GM21576 (cell line): ENCODE results near the gene COL23A1.

Source experiments
- ATAC-seq: cut with Tn5 transposase; IDR thresholded peaks from one replicate; pipeline ENCODE4 v1.9.1; 2021; ENCODE audit warnings: mild to moderate bottlenecking, moderate library complexity; ENCODE audit not compliant: unreplicated experiment

COL23A1 gene

GRCh38 chr5:178386336-178386931 is 203.8 kb downstream of the COL23A1 start:
- no peak for ATAC-seq

GRCh38 chr5:178385496-178385890 is 204.7 kb downstream of the COL23A1 start:
- no peak for ATAC-seq

- ATAC-seq = no peak
Measured at GRCh38 chr5:178384816-178385495, 205.2 kb downstream of the COL23A1 start.

- no peak for ATAC-seq
Measured at GRCh38 chr5:178383919-178384815, 206.0 kb downstream of the COL23A1 start.

GRCh38 chr5:178383301-178383918 is 206.8 kb downstream of the COL23A1 start:
- ATAC-seq = no peak

GRCh38 chr5:178382754-178383164 is 207.4 kb downstream of the COL23A1 start:
- ATAC-seq = no peak

- no peak for ATAC-seq
Measured at GRCh38 chr5:178381921-178382695, 208.1 kb downstream of the COL23A1 start.

GRCh38 chr5:178381206-178381605 is 209.0 kb downstream of the COL23A1 start:
- ATAC-seq = no peak

- no peak for ATAC-seq
Measured at GRCh38 chr5:178380541-178381074, 209.6 kb downstream of the COL23A1 start.

GRCh38 chr5:178380086-178380485 is 210.1 kb downstream of the COL23A1 start:
- no peak for ATAC-seq

- no peak for ATAC-seq
Measured at GRCh38 chr5:178378527-178379484, 211.4 kb downstream of the COL23A1 start.

GRCh38 chr5:178377583-178378270 is 212.5 kb downstream of the COL23A1 start:
- ATAC-seq = no peak

GRCh38 chr5:178376921-178377582 is 213.1 kb downstream of the COL23A1 start:
- no peak for ATAC-seq

GRCh38 chr5:178375348-178375747 is 214.8 kb downstream of the COL23A1 start:
- no peak for ATAC-seq

GRCh38 chr5:178373711-178374110 is 216.5 kb downstream of the COL23A1 start:
- ATAC-seq = no peak

- no peak for ATAC-seq
Measured at GRCh38 chr5:178372142-178372571, 218.0 kb downstream of the COL23A1 start.

- no peak for ATAC-seq
Measured at GRCh38 chr5:178371362-178372111, 218.7 kb downstream of the COL23A1 start.
